ENCODE results near the gene LCE1E. TPM values are rescaled to one million over a fixed set of nuclear protein-coding genes. Genes with fewer than 3 reads are reported as not detected.

The LCE1E gene
- total and polyA plus RNA-seq, 10 of the 15 experiments (the other 5 are each of a cell fraction or from before 2014, with no cell fraction given): 0.33 to 8.2 (median 1.3) TPM; not detected in 1

DNA sequence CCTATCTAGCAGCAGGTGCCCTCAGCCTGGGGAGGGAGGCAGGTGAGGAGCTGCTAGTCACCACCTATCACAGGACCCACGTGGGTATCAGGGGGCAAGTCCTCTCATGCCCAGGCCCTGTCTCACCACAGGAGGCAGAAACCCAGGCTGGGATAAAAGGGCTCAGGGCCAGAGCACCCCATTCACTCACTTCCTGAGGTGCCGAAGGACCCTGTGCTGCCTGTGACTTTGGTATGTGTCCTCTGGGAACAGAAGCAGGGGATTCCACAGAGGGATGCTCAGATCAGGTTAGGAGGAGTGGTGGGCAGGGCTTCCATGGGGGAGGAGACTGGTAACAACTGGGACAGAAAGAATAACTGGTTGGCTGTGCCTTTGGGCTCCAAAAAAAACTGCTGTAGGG lies at the start of gene LCE1E (continued):
- TF ChIP-seq, protein P1, sequence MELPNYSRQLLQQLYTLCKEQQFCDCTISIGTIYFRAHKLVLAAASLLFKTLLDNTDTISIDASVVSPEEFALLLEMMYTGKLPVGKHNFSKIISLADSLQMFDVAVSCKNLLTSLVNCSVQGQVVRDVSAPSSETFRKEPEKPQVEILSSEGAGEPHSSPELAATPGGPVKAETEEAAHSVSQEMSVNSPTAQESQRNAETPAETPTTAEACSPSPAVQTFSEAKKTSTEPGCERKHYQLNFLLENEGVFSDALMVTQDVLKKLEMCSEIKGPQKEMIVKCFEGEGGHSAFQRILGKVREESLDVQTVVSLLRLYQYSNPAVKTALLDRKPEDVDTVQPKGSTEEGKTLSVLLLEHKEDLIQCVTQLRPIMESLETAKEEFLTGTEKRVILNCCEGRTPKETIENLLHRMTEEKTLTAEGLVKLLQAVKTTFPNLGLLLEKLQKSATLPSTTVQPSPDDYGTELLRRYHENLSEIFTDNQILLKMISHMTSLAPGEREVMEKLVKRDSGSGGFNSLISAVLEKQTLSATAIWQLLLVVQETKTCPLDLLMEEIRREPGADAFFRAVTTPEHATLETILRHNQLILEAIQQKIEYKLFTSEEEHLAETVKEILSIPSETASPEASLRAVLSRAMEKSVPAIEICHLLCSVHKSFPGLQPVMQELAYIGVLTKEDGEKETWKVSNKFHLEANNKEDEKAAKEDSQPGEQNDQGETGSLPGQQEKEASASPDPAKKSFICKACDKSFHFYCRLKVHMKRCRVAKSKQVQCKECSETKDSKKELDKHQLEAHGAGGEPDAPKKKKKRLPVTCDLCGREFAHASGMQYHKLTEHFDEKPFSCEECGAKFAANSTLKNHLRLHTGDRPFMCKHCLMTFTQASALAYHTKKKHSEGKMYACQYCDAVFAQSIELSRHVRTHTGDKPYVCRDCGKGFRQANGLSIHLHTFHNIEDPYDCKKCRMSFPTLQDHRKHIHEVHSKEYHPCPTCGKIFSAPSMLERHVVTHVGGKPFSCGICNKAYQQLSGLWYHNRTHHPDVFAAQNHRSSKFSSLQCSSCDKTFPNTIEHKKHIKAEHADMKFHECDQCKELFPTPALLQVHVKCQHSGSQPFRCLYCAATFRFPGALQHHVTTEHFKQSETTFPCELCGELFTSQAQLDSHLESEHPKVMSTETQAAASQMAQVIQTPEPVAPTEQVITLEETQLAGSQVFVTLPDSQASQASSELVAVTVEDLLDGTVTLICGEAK (IDR thresholded peaks at IDR 0.05; ENCODE audit: borderline replicate concordance): no peak
- TF ChIP-seq HCFC1 (IDR thresholded peaks at IDR 0.05; ENCODE audit: low read length) (no peak), BCLAF1 (IDR thresholded peaks at IDR 0.05) (no peak), FOXK2 (IDR thresholded peaks at IDR 0.05) (no peak), RELA (IDR thresholded peaks at IDR 0.05; ENCODE audit: borderline replicate concordance, partially characterized antibody) (no peak), POLR2AphosphoS5 (IDR thresholded peaks at IDR 0.05; ENCODE audit: low read length) (no peak), POLR2A (IDR thresholded peaks at IDR 0.05; ENCODE audit: low read depth, low read length) (no peak), ZNF24 (IDR thresholded peaks at IDR 0.05) (no peak), SREBF1 (IDR thresholded peaks at IDR 0.05; ENCODE audit: low read length) (no peak), CHD1 (IDR thresholded peaks at IDR 0.05; ENCODE audit: low read depth, low read length) (no peak)
- TF ChIP-seq, protein P2, sequence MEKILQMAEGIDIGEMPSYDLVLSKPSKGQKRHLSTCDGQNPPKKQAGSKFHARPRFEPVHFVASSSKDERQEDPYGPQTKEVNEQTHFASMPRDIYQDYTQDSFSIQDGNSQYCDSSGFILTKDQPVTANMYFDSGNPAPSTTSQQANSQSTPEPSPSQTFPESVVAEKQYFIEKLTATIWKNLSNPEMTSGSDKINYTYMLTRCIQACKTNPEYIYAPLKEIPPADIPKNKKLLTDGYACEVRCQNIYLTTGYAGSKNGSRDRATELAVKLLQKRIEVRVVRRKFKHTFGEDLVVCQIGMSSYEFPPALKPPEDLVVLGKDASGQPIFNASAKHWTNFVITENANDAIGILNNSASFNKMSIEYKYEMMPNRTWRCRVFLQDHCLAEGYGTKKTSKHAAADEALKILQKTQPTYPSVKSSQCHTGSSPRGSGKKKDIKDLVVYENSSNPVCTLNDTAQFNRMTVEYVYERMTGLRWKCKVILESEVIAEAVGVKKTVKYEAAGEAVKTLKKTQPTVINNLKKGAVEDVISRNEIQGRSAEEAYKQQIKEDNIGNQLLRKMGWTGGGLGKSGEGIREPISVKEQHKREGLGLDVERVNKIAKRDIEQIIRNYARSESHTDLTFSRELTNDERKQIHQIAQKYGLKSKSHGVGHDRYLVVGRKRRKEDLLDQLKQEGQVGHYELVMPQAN (conservative IDR thresholded peaks at IDR 0.05): no peak
